Measurements from ENCODE around the gene DSG2.

The DSG2 gene

DNA sequence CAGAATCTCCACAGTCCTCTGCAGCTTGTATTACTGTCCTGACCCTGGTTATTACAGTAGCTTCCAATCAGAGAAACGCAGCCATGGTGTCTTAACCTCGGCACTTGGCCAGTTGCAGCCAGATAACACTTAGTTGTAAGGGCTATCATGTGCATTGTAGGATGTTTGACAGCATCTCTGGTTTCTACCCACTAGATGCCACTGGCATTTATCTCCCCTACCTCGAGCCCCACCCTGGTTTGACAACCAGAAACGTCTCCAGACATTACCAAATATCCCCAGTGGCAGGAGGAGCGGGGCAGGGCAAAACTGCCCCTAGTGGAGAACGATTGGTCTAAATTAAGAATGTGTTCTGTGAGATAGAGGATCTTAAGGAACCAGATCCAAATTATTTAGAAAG, 13.1 kb downstream of the DSG2 start:
- no peaks in the 10 kb centered on the region for H3K4me1 ChIP-seq (ENCODE audit: control insufficient read depth, insufficient read depth, low read length)
- H3K36me3 ChIP-seq (ENCODE audit: control insufficient read depth, insufficient read depth, low read length), result no peaks in the 10 kb centered on the region
- H3K27me3 ChIP-seq (ENCODE audit: control insufficient read depth, insufficient read depth, low read length, poor library complexity, severe bottlenecking), result no peaks in the 10 kb centered on the region
- no peak overlapping the region for H3K4me3 ChIP-seq (ENCODE audit: insufficient read depth, low read depth, low read length)
- no peak overlapping the region for H3K27ac ChIP-seq (ENCODE audit: insufficient read depth, low read depth, low read length, poor library complexity, severe bottlenecking)
- H3K9me3 ChIP-seq (ENCODE audit: control insufficient read depth, low read length), result no peaks in the 10 kb centered on the region
- 81 to 85% methylated on average over 6 of the region's 6 CpGs for WGBS, 2 experiments

DNA sequence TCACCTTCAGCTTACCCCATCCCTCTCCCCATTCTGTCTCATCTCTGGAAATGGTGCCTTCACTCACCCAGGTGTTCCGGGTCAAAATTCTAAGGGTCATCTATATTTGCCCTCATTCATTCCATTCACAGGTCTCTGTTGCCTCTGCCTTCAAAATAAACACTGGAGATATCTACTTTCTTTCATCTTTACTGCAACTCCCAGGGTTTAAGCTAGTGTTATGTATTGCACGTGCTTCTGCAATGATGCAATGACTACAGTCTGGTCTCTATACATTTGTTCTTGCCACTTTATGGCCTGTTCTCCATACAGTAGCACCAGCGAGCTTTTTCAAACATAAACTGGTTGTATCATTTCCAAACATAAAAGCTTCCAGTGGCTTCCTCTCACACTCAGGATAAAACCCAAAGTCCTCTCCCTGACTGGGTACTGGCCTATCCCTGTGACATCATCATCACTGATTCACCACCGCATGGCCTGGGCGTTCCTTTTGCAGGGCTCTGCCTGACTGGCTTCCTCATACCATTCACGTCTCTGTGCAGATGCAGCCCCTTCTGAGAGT, 14.3 kb downstream of the DSG2 start:
- Histone ChIP-seq H3K9me3 (ENCODE audit: control insufficient read depth, low read length) (no peaks in the 10 kb centered on the region), H3K27ac (ENCODE audit: insufficient read depth, low read depth, low read length, poor library complexity, severe bottlenecking) (no peak overlapping the region), H3K27me3 (ENCODE audit: control insufficient read depth, insufficient read depth, low read length, poor library complexity, severe bottlenecking) (no peaks in the 10 kb centered on the region), H3K4me3 (ENCODE audit: insufficient read depth, low read depth, low read length) (no peak overlapping the region), H3K4me1 (ENCODE audit: control insufficient read depth, insufficient read depth, low read length) (peaks cover 2% of the 10 kb centered on the region), H3K36me3 (ENCODE audit: control insufficient read depth, insufficient read depth, low read length) (no peaks in the 10 kb centered on the region)
- 88 to 93% methylated on average over 6 of the region's 6 CpGs for WGBS, 2 experiments

DNA sequence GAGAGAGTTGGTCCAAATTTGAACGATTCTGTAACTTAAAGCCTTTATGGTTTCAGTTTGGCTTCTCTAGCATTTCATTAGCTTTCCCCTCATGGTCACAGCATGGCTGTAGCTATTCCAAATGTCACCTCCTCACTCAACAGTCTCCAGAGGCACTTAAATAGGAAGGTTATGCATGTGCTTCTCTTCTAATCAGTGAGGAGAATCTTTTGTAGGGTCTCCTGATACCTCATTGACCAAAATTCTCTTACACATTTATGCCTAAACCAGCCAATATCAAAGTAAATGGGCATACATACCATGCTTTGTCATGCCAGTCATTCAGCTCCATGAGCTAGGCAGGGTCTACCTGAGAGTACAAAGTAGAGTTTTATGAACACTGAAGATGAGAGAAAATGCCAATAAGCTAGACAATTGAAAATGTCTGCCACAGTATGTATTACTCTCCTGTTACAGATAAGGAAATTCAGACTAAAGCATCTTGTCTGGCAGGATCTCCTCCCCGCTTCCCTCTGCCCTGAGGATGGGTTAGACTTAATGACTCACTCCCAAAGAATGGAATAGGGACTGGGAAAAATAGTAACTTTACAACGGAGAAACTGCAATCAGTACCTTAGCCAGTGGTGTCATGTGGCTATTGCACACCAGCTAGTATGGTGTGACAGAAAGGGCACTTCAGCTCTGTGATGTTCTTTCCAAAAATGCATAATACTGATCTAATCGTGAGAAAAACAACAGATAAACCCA, 15.4 kb downstream of the DSG2 start:
- 80 to 89% methylated on average over 4 of the region's 4 CpGs for WGBS, 2 experiments
- Histone ChIP-seq H3K36me3 (ENCODE audit: control insufficient read depth, insufficient read depth, low read length) (no peaks in the 10 kb centered on the region), H3K27ac (ENCODE audit: insufficient read depth, low read depth, low read length, poor library complexity, severe bottlenecking) (no peak overlapping the region), H3K27me3 (ENCODE audit: control insufficient read depth, insufficient read depth, low read length, poor library complexity, severe bottlenecking) (no peaks in the 10 kb centered on the region), H3K4me1 (ENCODE audit: control insufficient read depth, insufficient read depth, low read length) (peaks cover 2% of the 10 kb centered on the region), H3K9me3 (ENCODE audit: control insufficient read depth, low read length) (no peaks in the 10 kb centered on the region), H3K4me3 (ENCODE audit: insufficient read depth, low read depth, low read length) (no peak overlapping the region)

DNA sequence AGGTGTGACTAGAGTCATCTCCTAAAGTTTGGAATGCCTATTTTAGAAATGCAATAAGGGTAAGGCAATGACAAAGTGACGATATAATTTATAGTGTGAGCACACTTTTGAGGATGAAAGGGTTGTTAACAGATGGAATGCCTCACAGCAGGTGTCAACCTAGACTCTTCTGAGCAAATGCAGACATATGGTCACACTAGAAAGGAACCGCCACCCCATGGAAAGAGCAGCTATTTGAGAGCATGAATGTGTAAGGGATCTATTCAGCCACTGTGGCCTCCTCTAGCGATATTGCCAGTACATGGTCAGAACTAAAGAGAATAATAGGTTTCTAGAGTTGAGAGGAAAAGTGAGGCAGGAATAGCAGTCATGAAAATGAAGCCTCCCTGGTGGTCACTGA, 18.5 kb downstream of the DSG2 start:
- no peak overlapping the region for H3K27ac ChIP-seq (ENCODE audit: insufficient read depth, low read depth, low read length, poor library complexity, severe bottlenecking)
- H3K36me3 ChIP-seq (ENCODE audit: control insufficient read depth, insufficient read depth, low read length), result peaks cover 4% of the 10 kb centered on the region
- H3K27me3 ChIP-seq (ENCODE audit: control insufficient read depth, insufficient read depth, low read length, poor library complexity, severe bottlenecking), result no peaks in the 10 kb centered on the region
- WGBS, 2 experiments, result 80 to 81% methylated on average over 3 of the region's 3 CpGs
- H3K4me1 ChIP-seq (ENCODE audit: control insufficient read depth, insufficient read depth, low read length), result peaks cover 2% of the 10 kb centered on the region
- no peaks in the 10 kb centered on the region for H3K9me3 ChIP-seq (ENCODE audit: control insufficient read depth, low read length)
- no peak overlapping the region for H3K4me3 ChIP-seq (ENCODE audit: insufficient read depth, low read depth, low read length)

DNA sequence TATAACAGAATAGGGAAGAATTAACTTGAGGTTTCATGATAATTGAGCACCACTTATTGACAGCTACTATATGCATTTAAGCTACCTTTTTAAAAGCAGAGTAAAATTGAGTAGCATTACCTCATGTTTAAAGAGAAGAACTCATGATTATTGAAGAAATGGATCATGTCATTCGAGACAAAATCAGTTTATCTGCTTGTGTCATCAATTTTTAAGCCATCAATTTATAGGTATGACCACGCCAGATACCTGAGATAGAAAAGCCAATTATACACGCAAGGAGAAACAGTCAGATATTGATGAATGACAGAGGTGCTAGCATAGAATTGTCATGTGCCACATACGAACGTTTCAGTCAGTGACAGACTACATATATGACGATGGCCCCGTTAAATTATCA, 28.4 kb downstream of the DSG2 start:
- 97 to 98% methylated on average over 7 of the region's 7 CpGs for WGBS, 2 experiments
- no peak overlapping the region for H3K4me3 ChIP-seq (ENCODE audit: insufficient read depth, low read depth, low read length)
- H3K27ac ChIP-seq (ENCODE audit: insufficient read depth, low read depth, low read length, poor library complexity, severe bottlenecking), result no peak overlapping the region
- no peaks in the 10 kb centered on the region for H3K9me3 ChIP-seq (ENCODE audit: control insufficient read depth, low read length)
- no peaks in the 10 kb centered on the region for H3K4me1 ChIP-seq (ENCODE audit: control insufficient read depth, insufficient read depth, low read length)
- H3K27me3 ChIP-seq (ENCODE audit: control insufficient read depth, insufficient read depth, low read length, poor library complexity, severe bottlenecking), result no peaks in the 10 kb centered on the region
- peaks cover 6% of the 10 kb centered on the region for H3K36me3 ChIP-seq (ENCODE audit: control insufficient read depth, insufficient read depth, low read length)

DNA sequence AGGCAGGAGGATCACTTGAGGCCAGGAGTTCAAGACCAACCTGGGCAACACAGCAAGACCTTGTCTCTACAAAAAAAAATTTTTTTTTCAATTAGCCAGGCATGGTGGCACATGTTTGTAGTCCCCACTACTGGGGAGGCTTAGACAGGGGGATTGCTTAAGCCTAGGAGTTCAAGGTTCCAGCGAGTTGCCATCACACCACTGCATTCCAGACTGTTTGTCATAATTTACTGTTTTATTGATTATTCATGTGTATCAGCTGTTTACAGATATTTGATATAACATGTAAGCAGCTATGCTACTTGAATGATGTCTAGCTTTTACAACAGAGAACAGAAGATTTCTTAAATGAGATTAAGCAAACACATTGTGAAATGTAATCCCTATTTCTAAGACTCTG, 35.3 kb downstream of the DSG2 start:
- Histone ChIP-seq H3K27ac (ENCODE audit: insufficient read depth, low read depth, low read length, poor library complexity, severe bottlenecking) (no peak overlapping the region), H3K36me3 (ENCODE audit: control insufficient read depth, insufficient read depth, low read length) (peaks cover 6% of the 10 kb centered on the region), H3K9me3 (ENCODE audit: control insufficient read depth, low read length) (no peaks in the 10 kb centered on the region), H3K4me3 (ENCODE audit: insufficient read depth, low read depth, low read length) (no peak overlapping the region), H3K4me1 (ENCODE audit: control insufficient read depth, insufficient read depth, low read length) (no peaks in the 10 kb centered on the region), H3K27me3 (ENCODE audit: control insufficient read depth, insufficient read depth, low read length, poor library complexity, severe bottlenecking) (no peaks in the 10 kb centered on the region)
- 80 to 90% methylated on average over 1 of the region's 1 CpG for WGBS, 2 experiments

DNA sequence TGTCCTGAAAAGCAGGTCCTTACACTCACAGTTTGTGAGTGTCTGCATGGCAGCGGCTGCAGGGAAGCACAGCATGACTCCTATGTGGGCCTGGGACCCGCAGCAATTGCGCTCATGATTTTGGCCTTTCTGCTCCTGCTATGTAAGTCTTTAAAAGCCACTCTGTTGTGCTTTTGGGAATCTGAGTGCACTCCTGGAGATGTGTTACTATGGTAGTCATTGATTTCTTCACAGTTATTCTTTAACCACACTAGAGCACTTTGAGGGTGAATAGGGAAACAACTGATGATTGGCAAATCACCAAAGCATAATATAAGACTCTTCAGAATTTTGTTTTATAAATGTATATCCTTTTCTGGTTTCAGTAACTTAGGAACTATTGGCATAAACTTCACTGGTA, 40.9 kb downstream of the DSG2 start:
- Histone ChIP-seq H3K27ac (ENCODE audit: insufficient read depth, low read depth, low read length, poor library complexity, severe bottlenecking) (no peak overlapping the region), H3K36me3 (ENCODE audit: control insufficient read depth, insufficient read depth, low read length) (peaks cover 22% of the 10 kb centered on the region), H3K4me3 (ENCODE audit: insufficient read depth, low read depth, low read length) (no peak overlapping the region), H3K27me3 (ENCODE audit: control insufficient read depth, insufficient read depth, low read length, poor library complexity, severe bottlenecking) (no peaks in the 10 kb centered on the region), H3K9me3 (ENCODE audit: control insufficient read depth, low read length) (no peaks in the 10 kb centered on the region), H3K4me1 (ENCODE audit: control insufficient read depth, insufficient read depth, low read length) (no peaks in the 10 kb centered on the region)
- 92 to 93% methylated on average over 3 of the region's 3 CpGs for WGBS, 2 experiments

DNA sequence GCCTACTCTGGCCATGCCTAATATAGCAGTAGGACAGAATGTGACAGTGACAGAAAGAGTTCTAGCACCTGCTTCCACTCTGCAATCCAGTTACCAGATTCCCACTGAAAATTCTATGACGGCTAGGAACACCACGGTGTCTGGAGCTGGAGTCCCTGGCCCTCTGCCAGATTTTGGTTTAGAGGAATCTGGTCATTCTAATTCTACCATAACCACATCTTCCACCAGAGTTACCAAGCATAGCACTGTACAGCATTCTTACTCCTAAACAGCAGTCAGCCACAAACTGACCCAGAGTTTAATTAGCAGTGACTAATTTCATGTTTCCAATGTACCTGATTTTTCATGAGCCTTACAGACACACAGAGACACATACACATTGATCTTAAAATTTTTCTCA, 48.5 kb downstream of the DSG2 start:
- 91 to 98% methylated on average over 2 of the region's 2 CpGs for whole genome bisulfite sequencing, 2 experiments
- H3K27ac ChIP-seq (ENCODE audit: insufficient read depth, low read depth, low read length, poor library complexity, severe bottlenecking), result no peak overlapping the region
- no peaks in the 10 kb centered on the region for H3K4me1 ChIP-seq (ENCODE audit: control insufficient read depth, insufficient read depth, low read length)
- H3K27me3 ChIP-seq (ENCODE audit: control insufficient read depth, insufficient read depth, low read length, poor library complexity, severe bottlenecking), result no peaks in the 10 kb centered on the region
- no peak overlapping the region for H3K4me3 ChIP-seq (ENCODE audit: insufficient read depth, low read depth, low read length)
- no peaks in the 10 kb centered on the region for H3K9me3 ChIP-seq (ENCODE audit: control insufficient read depth, low read length)
- H3K36me3 ChIP-seq (ENCODE audit: control insufficient read depth, insufficient read depth, low read length), result peaks cover 11% of the 10 kb centered on the region

DNA sequence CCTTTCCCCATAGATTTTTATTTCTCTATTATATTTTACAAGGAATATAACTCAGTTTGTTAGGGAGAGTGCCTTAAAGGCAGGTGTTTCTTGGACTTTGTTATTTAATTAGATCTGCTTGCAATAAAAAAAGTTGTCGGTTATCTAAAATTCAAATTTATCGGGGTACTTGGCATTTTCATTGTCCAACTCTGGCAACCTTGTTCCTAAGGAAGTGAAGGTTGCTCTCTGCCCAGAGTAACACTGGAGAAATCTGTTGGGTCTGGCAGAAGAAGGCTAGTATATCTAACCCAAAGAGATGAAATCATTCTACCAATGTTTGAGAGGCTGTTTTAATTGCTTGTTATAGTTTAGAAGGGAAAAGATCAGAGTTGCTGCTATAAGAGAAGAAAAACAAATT, 50.9 kb downstream of the DSG2 start:
- Histone ChIP-seq H3K36me3 (ENCODE audit: control insufficient read depth, insufficient read depth, low read length) (peaks cover 7% of the 10 kb centered on the region), H3K27me3 (ENCODE audit: control insufficient read depth, insufficient read depth, low read length, poor library complexity, severe bottlenecking) (no peaks in the 10 kb centered on the region), H3K27ac (ENCODE audit: insufficient read depth, low read depth, low read length, poor library complexity, severe bottlenecking) (no peak overlapping the region), H3K9me3 (ENCODE audit: control insufficient read depth, low read length) (no peaks in the 10 kb centered on the region), H3K4me3 (ENCODE audit: insufficient read depth, low read depth, low read length) (no peak overlapping the region), H3K4me1 (ENCODE audit: control insufficient read depth, insufficient read depth, low read length) (no peaks in the 10 kb centered on the region)
- WGBS, 2 experiments, result 92 to 97% methylated on average over 2 of the region's 2 CpGs

DNA sequence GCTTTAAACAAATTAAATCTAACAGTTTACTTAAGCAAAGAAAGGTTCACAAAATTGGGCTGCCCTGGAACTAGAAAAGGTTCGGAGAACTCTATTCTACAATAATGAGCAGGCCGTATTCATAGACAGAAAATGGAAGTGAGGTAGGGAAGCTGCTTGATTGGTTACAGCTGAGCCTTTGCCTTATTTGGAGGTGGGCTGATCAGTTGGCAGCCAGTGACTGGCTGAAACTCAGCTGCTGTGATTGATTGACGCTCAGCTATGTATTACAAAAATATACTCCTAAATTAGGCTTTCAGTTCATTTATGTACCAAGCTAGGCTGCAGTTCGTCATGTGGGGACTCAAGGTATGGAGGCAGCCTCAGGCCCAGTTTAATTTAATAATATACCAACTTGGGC, 51.4 kb downstream of the DSG2 start:
- no peaks in the 10 kb centered on the region for H3K9me3 ChIP-seq (ENCODE audit: control insufficient read depth, low read length)
- H3K27me3 ChIP-seq (ENCODE audit: control insufficient read depth, insufficient read depth, low read length, poor library complexity, severe bottlenecking), result no peaks in the 10 kb centered on the region
- H3K4me1 ChIP-seq (ENCODE audit: control insufficient read depth, insufficient read depth, low read length), result no peaks in the 10 kb centered on the region
- WGBS, 2 experiments, result 93 to 95% methylated on average over 4 of the region's 4 CpGs
- H3K27ac ChIP-seq (ENCODE audit: insufficient read depth, low read depth, low read length, poor library complexity, severe bottlenecking), result no peak overlapping the region
- H3K36me3 ChIP-seq (ENCODE audit: control insufficient read depth, insufficient read depth, low read length), result peaks cover 7% of the 10 kb centered on the region
- H3K4me3 ChIP-seq (ENCODE audit: insufficient read depth, low read depth, low read length), result no peak overlapping the region
